Measurements from ENCODE around the gene ZCCHC18. TPM values are rescaled to one million over a fixed set of nuclear protein-coding genes. Genes with fewer than 3 reads are reported as not detected.
"Not testable (repeated sequence)": the region's sequence is repeated elsewhere in the genome, so short reads cannot be mapped to it uniquely, and the experiment has no call there.

The ZCCHC18 gene
- total RNA-seq, 8 experiments from 2014 or later: 0.46 to 29.4 (median 7.8) TPM

GRCh38 chrX:104108955-104109354 lies 3.4 kb upstream of the ZCCHC18 start:
- 33 to 60% methylated on average over 1 of the region's 1 CpG; no CpG with 5 or more reads in 8 of the 10 experiments for WGBS, 10 experiments
- no peak overlapping the region for H3K27ac ChIP-seq
- in situ Hi-C loops (cut with MboI; ENCODE audit: low pct_unique_long_range_greater_than_20kb in 2 of 9, low sequenced_read_pairs in 9 of 9, unreplicated experiment in 9 of 9): loop anchor here in 1 of 9 experiments (25.0 kb wide), 1 partner anchor 272 kb away; the partner anchor contains the start of gene RAB9B
- peaks cover 6 to 9% of the 10 kb centered on the region in 2 donors for H3K4me1 ChIP-seq (replicated peaks in 1 of 2)
- no peak for ATAC-seq (replicated peaks in 6 of 8)
- H3K4me3 ChIP-seq: no peak overlapping the region

DNA sequence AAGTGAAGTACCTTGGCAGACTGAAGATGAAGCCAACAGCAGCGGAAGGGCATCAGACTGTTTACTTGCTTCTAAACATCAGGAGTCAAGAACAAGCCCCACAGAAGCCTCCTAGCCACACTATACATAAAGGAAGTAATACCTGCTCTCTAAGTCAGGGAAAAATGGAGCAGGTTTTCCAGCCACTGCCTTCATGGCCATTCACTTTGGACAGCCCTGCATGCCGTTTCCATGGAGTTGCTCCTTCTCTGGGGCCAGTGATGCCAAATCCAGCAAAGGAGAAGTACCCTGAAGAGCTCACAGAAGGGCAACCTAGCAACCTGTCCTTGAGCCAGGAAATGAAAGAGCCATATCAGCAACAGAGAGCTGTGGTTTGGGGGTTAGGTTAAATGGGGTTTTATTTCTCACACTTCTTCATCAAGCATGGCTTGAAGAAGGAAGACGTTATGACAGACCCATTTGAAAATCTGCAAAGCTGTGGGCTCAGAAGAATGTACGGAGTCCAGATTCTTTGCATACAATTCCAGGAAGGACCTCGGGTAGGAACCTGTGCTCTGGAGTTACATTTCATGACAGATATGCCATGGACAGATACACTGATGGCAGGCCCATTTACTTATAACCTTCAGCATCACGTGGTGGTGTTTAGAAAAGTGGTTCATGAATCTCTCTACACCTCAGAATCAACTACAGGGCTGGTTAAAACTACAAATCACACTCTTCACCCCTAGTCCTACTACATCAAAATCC lies 1.7 kb upstream of the ZCCHC18 start:
- not testable (repeated sequence) for H3K4me3 ChIP-seq; ATAC-seq (replicated peaks in 6 of 8); H3K4me1 ChIP-seq (replicated peaks in 1 of 2); H3K27ac ChIP-seq
- 33 to 100% (median 62%) methylated on average over 1 to 4 of the region's 6 CpGs; no CpG with 5 or more reads in 4 of the 10 experiments for WGBS, 10 experiments
- in situ Hi-C loops (cut with MboI; ENCODE audit: low pct_unique_long_range_greater_than_20kb in 2 of 9, low sequenced_read_pairs in 9 of 9, unreplicated experiment in 9 of 9): loop anchor here in 1 of 9 experiments (25.0 kb wide), 1 partner anchor 273 kb away; the partner anchor contains the start of gene RAB9B

DNA sequence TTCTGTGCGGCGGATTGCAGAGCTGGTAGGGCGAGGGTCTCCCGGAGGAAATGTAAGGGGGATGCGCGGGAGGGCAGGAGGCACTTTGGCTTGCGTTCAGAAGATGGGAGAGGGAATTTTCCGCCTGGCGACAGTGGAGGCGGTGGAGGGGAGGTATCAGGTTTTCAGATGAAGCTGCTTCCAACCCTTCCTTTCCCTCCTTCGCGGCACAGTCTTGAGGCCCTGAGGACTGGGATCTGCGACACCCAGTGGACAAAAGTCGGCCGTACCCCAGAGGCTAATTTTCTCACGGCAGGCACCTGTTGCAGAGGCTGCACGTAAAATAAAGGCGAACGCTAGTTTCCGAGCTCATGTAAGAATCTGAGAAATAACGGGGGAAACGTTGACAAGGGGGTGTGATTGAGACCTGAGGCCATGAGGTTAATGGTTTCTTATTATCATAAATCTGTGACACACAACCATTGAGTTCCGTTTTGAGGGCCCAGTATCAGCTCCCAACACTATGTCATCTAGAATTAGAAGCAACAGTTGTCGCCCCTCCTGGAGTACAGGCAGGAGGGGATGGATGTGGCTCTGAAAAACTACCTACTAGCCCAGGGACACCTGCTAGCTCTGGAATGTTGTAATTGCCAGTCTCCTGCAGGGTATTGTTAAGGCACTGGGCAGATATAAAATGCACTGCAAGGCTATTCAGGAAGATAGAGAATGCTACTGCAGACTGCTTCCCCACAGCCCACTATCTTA lies 1.1 kb downstream of the ZCCHC18 start:
- WGBS, 10 experiments: 0 to 73% (median 0%) methylated on average over 1 to 5 of the region's 24 CpGs; no CpG with 5 or more reads in 5 of the 10 experiments
- peak overlapping the region; percentile 46 to 74 (median 50) for H3K4me3 ChIP-seq
- H3K27ac ChIP-seq: peak overlapping the region in 1 of 2 donors; percentile 87
- peaks cover 7 to 10% of the 10 kb centered on the region in 2 donors for H3K4me1 ChIP-seq (replicated peaks in 1 of 2)
- peak; percentile 47 to 70 (median 62) for ATAC-seq (replicated peaks in 6 of 8)
- in situ Hi-C loops (cut with MboI; ENCODE audit: low pct_unique_long_range_greater_than_20kb in 2 of 9, low sequenced_read_pairs in 9 of 9, unreplicated experiment in 9 of 9): loop anchor here in 1 of 9 experiments (25.0 kb wide), 1 partner anchor 276 kb away; the partner anchor contains the start of gene RAB9B

DNA sequence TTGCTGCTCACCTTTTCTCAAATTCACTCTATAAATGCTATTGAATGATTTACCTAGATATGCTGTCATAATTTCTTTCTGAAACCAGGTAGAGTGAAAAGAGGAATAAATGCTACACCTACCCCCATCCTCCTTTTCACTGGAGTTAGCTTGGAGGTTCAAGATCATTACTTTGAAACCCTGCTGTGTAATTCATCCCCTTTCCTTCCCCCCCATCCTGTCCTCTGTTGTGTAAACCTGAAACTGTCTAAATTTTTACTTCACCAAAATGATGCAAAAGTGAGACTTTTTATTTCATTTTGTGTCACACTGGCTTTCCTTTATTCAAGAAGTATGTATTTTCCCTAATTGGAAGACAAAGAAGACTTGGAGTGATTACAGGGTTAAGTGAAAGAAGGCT lies 5.4 kb downstream of the ZCCHC18 start:
- no peak overlapping the region for H3K4me3 ChIP-seq
- in situ Hi-C loops (cut with MboI; ENCODE audit: low pct_unique_long_range_greater_than_20kb in 2 of 9, low sequenced_read_pairs in 9 of 9, unreplicated experiment in 9 of 9): loop anchor here in 1 of 9 experiments (25.0 kb wide), 1 partner anchor 280 kb away; the partner anchor contains the start of gene RAB9B
- no peak for ATAC-seq (replicated peaks in 6 of 8)
- H3K27ac ChIP-seq: no peak overlapping the region
- peaks cover 7% of the 10 kb centered on the region in 2 donors for H3K4me1 ChIP-seq (replicated peaks in 1 of 2)

DNA sequence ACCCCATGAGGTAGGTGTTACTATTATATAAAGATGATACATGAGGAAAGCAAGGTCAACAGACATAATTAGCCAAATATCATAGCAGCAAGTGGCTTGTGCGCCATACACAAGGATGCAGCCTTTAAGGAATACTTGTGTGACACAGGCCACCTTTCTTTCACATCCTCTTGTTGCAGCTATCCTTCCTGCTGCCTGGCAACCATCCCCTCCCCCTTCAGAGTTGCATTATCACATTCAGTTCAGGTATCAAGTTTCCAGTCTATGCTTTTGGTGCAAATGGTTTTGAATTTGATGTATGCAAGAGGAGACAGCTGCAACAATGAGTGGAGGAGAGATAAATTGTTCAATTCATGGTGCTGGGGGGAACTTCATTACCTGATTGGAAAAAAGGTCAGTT lies 6.4 kb downstream of the ZCCHC18 start:
- no peak overlapping the region for H3K27ac ChIP-seq
- ATAC-seq (replicated peaks in 6 of 8): no peak
- H3K4me3 ChIP-seq: no peak overlapping the region
- 33 to 67% (median 40%) methylated on average over 1 of the region's 1 CpG; no CpG with 5 or more reads in 7 of the 10 experiments for WGBS, 10 experiments
- H3K4me1 ChIP-seq (replicated peaks in 1 of 2): peaks cover 2 to 3% of the 10 kb centered on the region in 2 donors
- in situ Hi-C loops (cut with MboI; ENCODE audit: low pct_unique_long_range_greater_than_20kb in 2 of 9, low sequenced_read_pairs in 9 of 9, unreplicated experiment in 9 of 9): loop anchor here in 1 of 9 experiments (25.0 kb wide), 1 partner anchor 281 kb away; the partner anchor contains the start of gene RAB9B

DNA sequence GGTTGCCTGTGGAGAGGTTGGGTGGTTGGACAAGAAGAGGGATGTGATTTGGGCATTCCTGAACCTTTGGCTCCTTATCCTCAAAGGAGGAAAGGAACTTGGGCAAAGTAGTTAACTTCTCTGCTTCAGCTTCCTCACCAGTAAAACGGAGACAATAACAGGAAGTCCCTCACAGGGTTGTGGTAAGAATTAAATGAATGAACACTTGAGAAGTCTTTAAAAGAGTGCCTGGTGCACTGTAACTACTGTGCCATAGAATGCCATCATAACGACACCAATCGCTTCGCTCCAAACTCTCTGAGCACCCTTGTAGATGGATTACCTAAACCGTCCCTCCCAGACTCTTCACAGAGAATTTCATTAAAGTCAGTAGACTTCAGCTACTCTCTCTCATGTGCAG lies 10.5 kb downstream of the ZCCHC18 start:
- Histone ChIP-seq H3K4me3 (no peak overlapping the region), H3K27ac (no peak overlapping the region), H3K4me1 (replicated peaks in 1 of 2) (no peaks in the 10 kb centered on the region)
- in situ Hi-C loops (cut with MboI; ENCODE audit: low pct_unique_long_range_greater_than_20kb in 2 of 9, low sequenced_read_pairs in 9 of 9, unreplicated experiment in 9 of 9): loop anchor here in 1 of 9 experiments (25.0 kb wide), 1 partner anchor 286 kb away; the partner anchor contains the start of gene RAB9B
- 20 to 100% (median 87%) methylated on average over 1 to 3 of the region's 5 CpGs; no CpG with 5 or more reads in 6 of the 10 experiments for WGBS, 10 experiments
- ATAC-seq (replicated peaks in 6 of 8): no peak

DNA sequence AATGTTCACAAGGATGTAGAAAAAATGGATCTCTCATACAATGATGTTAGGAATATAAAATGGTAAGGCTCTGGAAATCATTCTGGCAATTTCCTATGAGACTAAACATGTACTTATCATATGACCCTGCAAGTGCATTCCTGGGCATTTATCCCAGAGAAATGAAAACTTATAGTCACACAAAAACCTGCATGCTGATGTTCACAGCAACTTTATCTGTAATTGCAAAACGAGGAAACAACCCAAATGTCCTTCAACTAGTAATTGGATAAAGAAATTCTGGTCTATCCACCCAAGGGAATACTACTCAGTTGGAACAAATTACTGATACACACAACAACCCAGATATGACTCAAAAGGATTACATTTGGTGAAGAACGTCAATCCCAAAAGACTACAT lies 14.5 kb downstream of the ZCCHC18 start:
- in situ Hi-C loops (cut with MboI; ENCODE audit: low pct_unique_long_range_greater_than_20kb in 2 of 9, low sequenced_read_pairs in 9 of 9, unreplicated experiment in 9 of 9): loop anchor here in 2 of 9 experiments (25.0 kb wide), 1 partner anchor 290 kb away; the partner anchor contains the start of gene RAB9B (in 2 of the 2)

GRCh38 chrX:104130808-104131207 lies 18.5 kb downstream of the ZCCHC18 start:
- Histone ChIP-seq H3K4me3 (no peak overlapping the region), H3K4me1 (replicated peaks in 1 of 2) (no peaks in the 10 kb centered on the region), H3K27ac (no peak overlapping the region)
- ATAC-seq (replicated peaks in 6 of 8): no peak
- WGBS, 10 experiments: 61 to 100% (median 95%) methylated on average over 1 to 5 of the region's 6 CpGs; no CpG with 5 or more reads in 4 of the 10 experiments
- in situ Hi-C loops (cut with MboI; ENCODE audit: low pct_unique_long_range_greater_than_20kb in 2 of 9, low sequenced_read_pairs in 9 of 9, unreplicated experiment in 9 of 9): loop anchor here in 2 of 9 experiments (25.0 kb wide), 1 partner anchor 294 kb away; the partner anchor contains the start of gene RAB9B (in 2 of the 2)

More for the DNA sequence above, 14.5 kb downstream of the ZCCHC18 start:
- no peak for ATAC-seq (replicated peaks in 6 of 8)
- Histone ChIP-seq H3K27ac (no peak overlapping the region), H3K4me3 (no peak overlapping the region), H3K4me1 (replicated peaks in 1 of 2) (no peaks in the 10 kb centered on the region)
- WGBS, 10 experiments: 0 to 61% (median 33%) methylated on average over 1 to 2 of the region's 2 CpGs; no CpG with 5 or more reads in 6 of the 10 experiments

GRCh38 chrX:104134583-104135261 lies 22.4 kb downstream of the ZCCHC18 start:
- H3K4me3 ChIP-seq: no peak overlapping the region
- no peak for ATAC-seq (replicated peaks in 6 of 8)
- no peaks in the 10 kb centered on the region for H3K4me1 ChIP-seq (replicated peaks in 1 of 2)
- 49 to 100% (median 90%) methylated on average over 1 to 4 of the region's 5 CpGs; no CpG with 5 or more reads in 7 of the 10 experiments for WGBS, 10 experiments
- in situ Hi-C loops (cut with MboI; ENCODE audit: low pct_unique_long_range_greater_than_20kb in 2 of 9, low sequenced_read_pairs in 9 of 9, unreplicated experiment in 9 of 9): loop anchor here in 2 of 9 experiments (25.0 kb wide), 1 partner anchor 297 kb away; the partner anchor contains the start of gene RAB9B (in 2 of the 2)
- no peak overlapping the region for H3K27ac ChIP-seq

GRCh38 chrX:104135677-104136076 lies 23.4 kb downstream of the ZCCHC18 start:
- Histone ChIP-seq H3K4me1 (replicated peaks in 1 of 2) (no peaks in the 10 kb centered on the region), H3K27ac (no peak overlapping the region), H3K4me3 (peak overlapping the region in 2 of 5 donors; percentile 39 to 46)
- in situ Hi-C loops (cut with MboI; ENCODE audit: low pct_unique_long_range_greater_than_20kb in 2 of 9, low sequenced_read_pairs in 9 of 9, unreplicated experiment in 9 of 9): loop anchor here in 2 of 9 experiments (25.0 kb wide), 1 partner anchor 298 kb away; the partner anchor contains the start of gene RAB9B (in 2 of the 2)
- ATAC-seq (replicated peaks in 6 of 8): peak in 7 of 8 experiments; percentile 5 to 50 (median 34)
- WGBS, 10 experiments: 67 to 100% methylated on average over 1 of the region's 1 CpG; no CpG with 5 or more reads in 8 of the 10 experiments

DNA sequence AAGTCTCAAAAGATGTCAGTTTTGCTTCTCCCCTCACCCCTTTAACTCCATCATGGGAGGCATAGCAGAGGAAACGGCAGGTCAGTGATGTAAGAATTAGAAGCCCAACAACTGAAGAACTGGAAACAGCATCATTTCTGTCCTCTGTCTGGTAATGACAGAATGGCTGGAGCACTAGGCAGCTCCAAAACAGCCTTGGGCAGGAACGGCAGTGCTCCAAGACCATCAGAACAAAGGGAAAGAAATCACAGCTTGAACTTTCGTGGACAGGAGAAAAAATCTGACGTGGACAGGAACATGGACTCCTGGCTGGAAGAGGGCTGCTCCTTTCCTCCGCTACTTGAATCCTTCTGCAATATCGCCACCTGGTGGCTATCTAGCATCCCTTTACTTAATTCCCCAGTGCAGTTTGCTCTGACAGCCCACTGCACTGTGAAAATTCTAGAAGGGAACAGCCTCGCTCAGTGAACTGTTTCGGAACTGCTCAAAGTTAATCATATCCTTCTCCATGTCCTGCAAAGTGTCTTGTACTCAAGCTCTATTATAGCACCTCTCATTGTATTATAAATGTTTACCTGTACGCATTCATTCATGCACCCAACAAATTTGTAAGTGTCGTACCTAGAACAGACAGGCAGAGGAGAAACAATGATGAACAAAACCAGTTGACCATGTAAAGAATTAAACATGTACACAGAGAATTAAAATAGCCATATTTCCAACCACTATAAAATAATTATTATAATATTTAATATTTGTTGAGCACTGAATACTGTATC lies 24.1 kb downstream of the ZCCHC18 start:
- H3K4me1 ChIP-seq (replicated peaks in 1 of 2): no peaks in the 10 kb centered on the region
- peak overlapping the region in 1 of 2 donors; percentile 58 for H3K27ac ChIP-seq
- in situ Hi-C loops (cut with MboI; ENCODE audit: low pct_unique_long_range_greater_than_20kb in 2 of 9, low sequenced_read_pairs in 9 of 9, unreplicated experiment in 9 of 9): loop anchor here in 2 of 9 experiments (25.0 kb wide), 1 partner anchor 299 kb away; the partner anchor contains the start of gene RAB9B (in 2 of the 2)
- ATAC-seq (replicated peaks in 6 of 8): peak; percentile 91 to 99 (median 98)
- H3K4me3 ChIP-seq: peak overlapping the region; percentile 22 to 46 (median 33)
- WGBS, 10 experiments: 0 to 80% (median 18%) methylated on average over 1 to 10 of the region's 10 CpGs; no CpG with 5 or more reads in 4 of the 10 experiments

Data from motor neuron (in vitro differentiated cells).